H1 (cell line): ENCODE measurements around the gene TCF7L2. TPM values are rescaled to one million over a fixed set of nuclear protein-coding genes. Genes with fewer than 3 reads are reported as not detected.

Experiments
- CTCF ChIA-PET: fragments of 300-600 bp; sonication (Branson Sonifier 250); formaldehyde crosslinking; loops from one replicate; lab custom pipeline; 2021; ENCODE audit not compliant: partially characterized antibody; lab: Charles Lee
- POLR2A ChIA-PET: fragments of 300-600 bp; sonication (Branson Sonifier 250); formaldehyde crosslinking; loops from one replicate; lab custom pipeline; 2021; ENCODE audit warnings: inconsistent platforms; ENCODE audit not compliant: partially characterized antibody; lab: Charles Lee
- DNase-seq, 2 experiments: peaks; one replicate each; pipeline versions ENCODE4 v3.0.0 to v3.0.0-alpha.2; 2010 to 2022; ENCODE audit warnings: low spot score in 2 of 2, low read depth in 1 of 2, mixed read lengths in 1 of 2
- FAIRE-seq: peaks from 2 replicates; lab custom pipeline; 2011; peaks lifted over from hg19 to GRCh38; lab: Jason Lieb, UNC
- H2AFZ ChIP-seq: 2 replicates; pipeline ENCODE4 v1.8.1; 2012; ENCODE audit warnings: low read length, inconsistent platforms
- H2AK5ac ChIP-seq: 2 replicates; pipeline ENCODE4 v1.6.1; 2013; ENCODE audit warnings: low read depth, low read length
- H2BK120ac ChIP-seq: replicated peaks from 2 replicates; pipeline ENCODE3; 2013; ENCODE audit warnings: low read depth, low read length, inconsistent platforms
- H2BK12ac ChIP-seq: 2 replicates; pipeline ENCODE4 v1.6.1; 2013; ENCODE audit warnings: low read depth, low read length
- H2BK15ac ChIP-seq: 2 replicates; pipeline ENCODE4 v1.6.1; 2013; ENCODE audit warnings: low read length
- H2BK20ac ChIP-seq: 2 replicates; pipeline ENCODE4 v1.6.1; 2013; ENCODE audit warnings: low read length
- H2BK5ac ChIP-seq: 2 replicates; pipeline ENCODE4 v1.6.1; 2013; ENCODE audit warnings: low read depth, low read length
- H3K14ac ChIP-seq: 2 replicates; pipeline ENCODE4 v1.6.1; 2013; ENCODE audit warnings: inconsistent platforms; ENCODE audit not compliant: insufficient read length
- H3K18ac ChIP-seq: 2 replicates; pipeline ENCODE4 v1.6.1; 2013; ENCODE audit warnings: low read length; ENCODE audit errors: extremely low read depth
- H3K23ac ChIP-seq: 2 replicates; pipeline ENCODE4 v1.6.1; 2013; ENCODE audit warnings: inconsistent platforms; ENCODE audit not compliant: insufficient read length
- H3K23me2 ChIP-seq: 2 replicates; pipeline ENCODE4 v1.6.1; 2013; ENCODE audit warnings: low read depth, low read length
- H3K27ac ChIP-seq: 2 replicates; pipeline ENCODE4 v1.6.1; 2011; ENCODE audit warnings: low read depth, low read length, inconsistent platforms
- H3K27me3 ChIP-seq, 4 experiments: replicated peaks in 1 of 4; 1 replicate in 1 of 4; 2 replicates in 3 of 4; pipeline versions ENCODE4 v1.6.1 to v1.8.1; 2011 to 2013; ENCODE audit warnings: low read length in 3 of 4, mild to moderate bottlenecking in 3 of 4, inconsistent platforms in 2 of 4, mixed read lengths in 2 of 4, moderate library complexity in 1 of 4; ENCODE audit not compliant: control insufficient read depth in 3 of 4, insufficient read depth in 3 of 4; ENCODE audit errors: extremely low read depth in 1 of 4
- H3K36me3 ChIP-seq, 4 experiments: 2 replicates each; pipeline versions ENCODE4 v1.6.1 to v1.8.1; 2011 to 2013; ENCODE audit warnings: mild to moderate bottlenecking in 4 of 4, low read length in 3 of 4, moderate library complexity in 2 of 4, control low read depth in 1 of 4, inconsistent platforms in 1 of 4; ENCODE audit not compliant: insufficient read depth in 4 of 4, control insufficient read depth in 2 of 4
- H3K4ac ChIP-seq: replicated peaks from 2 replicates; pipeline ENCODE3; 2013; ENCODE audit warnings: low read length, low read depth, mixed read lengths, inconsistent platforms; ENCODE audit not compliant: insufficient read length
- H3K4me1 ChIP-seq, 4 experiments: replicated peaks in 1 of 4; 1 replicate in 1 of 4; 2 replicates in 3 of 4; pipeline versions ENCODE4 v1.6.1 to v1.8.1; 2011 to 2013; ENCODE audit warnings: low read length in 3 of 4, inconsistent platforms in 2 of 4, mixed read lengths in 1 of 4; ENCODE audit not compliant: insufficient read depth in 4 of 4, control insufficient read depth in 3 of 4
- H3K4me2 ChIP-seq, 2 experiments: 2 replicates each; pipeline versions ENCODE4 v1.6.1 to v1.8.1; 2011 to 2013; ENCODE audit warnings: low read depth in 2 of 2, low read length in 2 of 2, control low read depth in 1 of 2, inconsistent platforms in 1 of 2, mild to moderate bottlenecking in 1 of 2; ENCODE audit not compliant: insufficient read depth in 1 of 2
- H3K4me3 ChIP-seq, 4 experiments: fragments of 200-600, 300-600 bp in 1 of 4; sonication (generic), shearing (Covaris generic), sonication (Bioruptor Twin) in 1 of 4; 2 replicates each; pipeline versions ENCODE4 v1.5.1 to v1.8.1; 2011 to 2016; ENCODE audit warnings: low read length in 4 of 4, low read depth in 3 of 4, control low read depth in 2 of 4, inconsistent platforms in 2 of 4, mild to moderate bottlenecking in 2 of 4, mixed read lengths in 1 of 4, moderate library complexity in 1 of 4; ENCODE audit not compliant: insufficient read depth in 2 of 4; ENCODE audit errors: extremely low read depth in 1 of 4
- H3K56ac ChIP-seq: replicated peaks from 2 replicates; pipeline ENCODE3; 2013; ENCODE audit warnings: low read depth, mild to moderate bottlenecking, mixed read lengths, low read length, inconsistent platforms; ENCODE audit not compliant: insufficient read length
- H3K79me1 ChIP-seq: 2 replicates; pipeline ENCODE4 v1.6.1; 2013; ENCODE audit warnings: low read depth, low read length, control low read depth
- H3K79me2 ChIP-seq, 2 experiments: 2 replicates each; pipeline versions ENCODE4 v1.6.1 to v1.8.1; 2012 to 2013; ENCODE audit warnings: low read length in 2 of 2, mild to moderate bottlenecking in 2 of 2, inconsistent platforms in 1 of 2; ENCODE audit not compliant: insufficient read depth in 2 of 2, control insufficient read depth in 1 of 2
- H3K9ac ChIP-seq, 4 experiments: replicated peaks in 1 of 4; 1 replicate in 1 of 4; 2 replicates in 3 of 4; pipeline versions ENCODE4 v1.6.1 to v1.8.1; 2011 to 2013; ENCODE audit warnings: low read depth in 3 of 4, low read length in 3 of 4, control low read depth in 2 of 4, mild to moderate bottlenecking in 2 of 4, moderate library complexity in 2 of 4, inconsistent platforms in 1 of 4; ENCODE audit errors: extremely low read depth in 1 of 4
- H3K9me3 ChIP-seq, 2 experiments: 2 replicates each; pipeline versions ENCODE4 v1.6.1 to v1.8.1; 2012 to 2013; ENCODE audit warnings: mild to moderate bottlenecking in 2 of 2, moderate library complexity in 2 of 2, control low read depth in 1 of 2, inconsistent platforms in 1 of 2, low read depth in 1 of 2, low read length in 1 of 2, mixed read lengths in 1 of 2; ENCODE audit not compliant: insufficient read depth in 2 of 2
- H4K20me1 ChIP-seq, 2 experiments: replicated peaks in 1 of 2; 2 replicates each; pipeline versions ENCODE3 to v1.8.1; 2011 to 2013; ENCODE audit warnings: inconsistent platforms in 2 of 2, low read length in 2 of 2, mild to moderate bottlenecking in 1 of 2; ENCODE audit not compliant: insufficient read depth in 2 of 2, control insufficient read depth in 1 of 2
- H4K5ac ChIP-seq: 2 replicates; pipeline ENCODE4 v1.6.1; 2013; ENCODE audit warnings: low read length, low read depth, mixed read lengths, inconsistent platforms; ENCODE audit not compliant: insufficient read length
- H4K8ac ChIP-seq: 2 replicates; pipeline ENCODE4 v1.8.0; 2013; ENCODE audit warnings: mild to moderate bottlenecking, moderate library complexity, low read length, inconsistent platforms; ENCODE audit not compliant: insufficient read depth; ENCODE audit errors: extremely low read depth
- H4K91ac ChIP-seq: replicated peaks from 2 replicates; pipeline ENCODE3; 2013; ENCODE audit warnings: low read length, mixed read lengths, inconsistent platforms; ENCODE audit not compliant: insufficient read length
- JUN ChIP-seq: IDR thresholded peaks from 2 replicates; pipeline ENCODE4 v1.6.1; 2011; ENCODE audit warnings: low read depth, mild to moderate bottlenecking, improper control_type of control experiment, low read length
- JUND ChIP-seq: IDR thresholded peaks from 2 replicates; pipeline ENCODE4 v1.6.1; 2011; ENCODE audit warnings: mild to moderate bottlenecking, improper control_type of control experiment, low read length
- POLR2A ChIP-seq, 2 experiments: IDR thresholded peaks; 1 replicate in 1 of 2; 2 replicates in 1 of 2; pipeline ENCODE4 v1.6.1; 2011; ENCODE audit warnings: low read depth in 2 of 2, low read length in 2 of 2, mild to moderate bottlenecking in 2 of 2; ENCODE audit errors: control extremely low read depth in 1 of 2
- RNF2 ChIP-seq: fragments of 200-900, 300-1000 bp; sonication (generic); IDR thresholded peaks from 2 replicates; pipeline ENCODE4 v1.7.1; 2016; ENCODE audit warnings: borderline replicate concordance, low read depth, mild to moderate bottlenecking, antibody characterized with exemption, low read length; ENCODE audit not compliant: poor library complexity, severe bottlenecking; ENCODE audit errors: missing control alignments
- SP2 ChIP-seq: IDR thresholded peaks from 2 replicates; pipeline ENCODE4 v1.6.1; 2012; ENCODE audit warnings: mild to moderate bottlenecking, low read length, inconsistent platforms
- WGBS, 2 experiments: shearing (Covaris generic) in 1 of 2; methylation state at CpG; one replicate each; pipeline versions ENCODE4 v1.1.6 to v1.1.7; 2013 to 2015; ENCODE audit warnings: low lambda C conversion rate in 2 of 2, mixed read lengths in 2 of 2, inconsistent platforms in 1 of 2, low coverage in 1 of 2, missing lambda C conversion rate in 1 of 2; ENCODE audit not compliant: insufficient replicate concordance in 2 of 2, insufficient coverage in 1 of 2, insufficient read length in 1 of 2; ENCODE audit errors: extremely low coverage in 1 of 2, missing lambda C conversion rate in 1 of 2; 5-methylcytosine and 5-hydroxymethylcytosine counted together
- polyA plus RNA-seq, 7 experiments: library from polyadenylated mRNA; depleted of rRNA in 3 of 7; stranded (reverse) in 5 of 7; unstranded in 2 of 7; fragments of >200 nt in 5 of 7; fragments of 200-250 nt in 2 of 7; gene quantifications; 1 replicate in 5 of 7; 2 replicates in 1 of 7; 4 replicates in 1 of 7; pipeline versions ENCODE4 v1.2.1 to v1.2.3, GENCODE V29; 2011 to 2013; ENCODE audit warnings: missing spikeins in 2 of 7, mixed read lengths in 2 of 7
- total RNA-seq: library from RNA; stranded (reverse); fragmentation: NEBNext Ultra II Directional; extraction: Animal tissue kit (Norgen Biotek cat#: 25700); gene quantifications from 2 replicates; pipeline ENCODE4 v1.2.1, GENCODE V29; 2021

The TCF7L2 gene
- total and polyA plus RNA-seq, 2 of the 8 experiments (the other 6 are each of a cell fraction or from before 2014, with no cell fraction given) = 33.9 to 67.3 TPM

GRCh38 chr10:113087165-113088029 lies 137.3 kb downstream of the TCF7L2 start:
- no peak overlapping the region for H4K8ac ChIP-seq
- H3K79me2 ChIP-seq = peaks cover 8 to 92% of the 10 kb centered on the region in 2 experiments; a peak in 3 of 4 replicates
- no peak overlapping the region for H3K4ac ChIP-seq
- peak overlapping the region in 1 of 2 experiments; percentile 25; a peak in 1 of 4 replicates for H3K4me2 ChIP-seq
- H4K5ac ChIP-seq = no peak overlapping the region
- 56% methylated on average over 9 of the region's 9 CpGs; no CpG with 5 or more reads in 1 of the 2 experiments for WGBS, 2 experiments
- no peak overlapping the region for H2AFZ ChIP-seq
- DNase-seq = peak in 1 of 2 experiments; percentile 76
- H3K23me2 ChIP-seq = no peaks in the 10 kb centered on the region
- no peak overlapping the region for H2BK20ac ChIP-seq
- no peak overlapping the region for H3K9ac ChIP-seq
- peak overlapping the region; percentile 62; the same call in 1 of the 2 replicates for H2BK5ac ChIP-seq
- POLR2A ChIA-PET = interaction anchor here (1.1 to 1.7 kb wide), 3 partner anchors 8 to 17 kb away, joined by 3 to 4 read pairs (median 3); no protein-coding TSS in a partner anchor
- H2BK15ac ChIP-seq = no peak overlapping the region
- peaks cover 2 to 13% (median 9%) of the 10 kb centered on the region in 4 experiments; a peak in 5 of 7 replicates for H3K4me1 ChIP-seq
- TF ChIP-seq POLR2A (IDR thresholded peaks at IDR 0.05; ENCODE audit: control extremely low read depth in 1 of 2, low read depth in 2 of 2, low read length in 2 of 2) = 0 out of 3 replicates have a peak, but pooled peaks of 1 of the 2 experiments have one; percentile 26
- TF ChIP-seq JUND = peak; percentile 95
- TF ChIP-seq RNF2 = no peak
- TF ChIP-seq JUN = 0 out of 2 replicates have a peak, but pooled peaks have one; percentile 59
- TF ChIP-seq SP2 = no peak
- no peaks in the 10 kb centered on the region for H3K9me3 ChIP-seq
- peak overlapping the region; percentile 9 for H2BK120ac ChIP-seq
- CTCF ChIA-PET = interaction anchor here (0.6 to 1.7 kb wide), 6 partner anchors 9 to 503 kb away, joined by 3 to 4 read pairs (median 3); no protein-coding TSS in a partner anchor
- 0 out of 2 replicates have a peak overlapping the region, but pooled peaks have one; percentile 10 for H2AK5ac ChIP-seq
- no peak overlapping the region for H3K14ac ChIP-seq
- H3K27ac ChIP-seq = peak overlapping the region; percentile 5; the same call in 1 of the 2 replicates
- 0 out of 2 replicates have a peak overlapping the region, but pooled peaks have one; percentile 30 for H2BK12ac ChIP-seq
- H3K23ac ChIP-seq = no peak overlapping the region
- peaks cover 1 to 7% of the 10 kb centered on the region in 2 experiments for H4K20me1 ChIP-seq
- H3K4me3 ChIP-seq = no peak overlapping the region
- FAIRE-seq = peak; percentile 7
- H3K56ac ChIP-seq = no peak overlapping the region
- no peak overlapping the region for H3K18ac ChIP-seq
- H3K79me1 ChIP-seq = peaks cover 13% of the 10 kb centered on the region
- no peaks in the 10 kb centered on the region for H3K27me3 ChIP-seq
- peaks cover 0 to 20% (median 10%) of the 10 kb centered on the region in 4 experiments; a peak in 5 of 8 replicates for H3K36me3 ChIP-seq
- no peak overlapping the region for H4K91ac ChIP-seq
